Endometrial microvascular endothelial cells (primary cell): ENCODE results near the gene LPP. TPM values are rescaled to one million over a fixed set of nuclear protein-coding genes. Genes with fewer than 3 reads are reported as not detected.

Experiments used
- in situ Hi-C: cut with HindIII; loops from 2 replicates; pipeline ENCODE4 v1.10.0; 2017; ENCODE audit warnings: low sequenced_read_pairs, low pct_unique_long_range_greater_than_20kb; ENCODE audit errors: inconsistent ontology term
- total RNA-seq: library from RNA; depleted of rRNA; stranded (reverse); fragments of >200 nt; gene quantifications from one replicate; pipeline ENCODE4 v1.2.3, GENCODE V29; 2015; ENCODE audit errors: inconsistent ontology term

The LPP gene
- total RNA-seq, 1 donor from 2014 or later: 43.2 TPM

- in situ Hi-C loops: no loop called here
Measured at GRCh38 chr3:188617270-188617669, 463.3 kb downstream of the LPP start.

DNA sequence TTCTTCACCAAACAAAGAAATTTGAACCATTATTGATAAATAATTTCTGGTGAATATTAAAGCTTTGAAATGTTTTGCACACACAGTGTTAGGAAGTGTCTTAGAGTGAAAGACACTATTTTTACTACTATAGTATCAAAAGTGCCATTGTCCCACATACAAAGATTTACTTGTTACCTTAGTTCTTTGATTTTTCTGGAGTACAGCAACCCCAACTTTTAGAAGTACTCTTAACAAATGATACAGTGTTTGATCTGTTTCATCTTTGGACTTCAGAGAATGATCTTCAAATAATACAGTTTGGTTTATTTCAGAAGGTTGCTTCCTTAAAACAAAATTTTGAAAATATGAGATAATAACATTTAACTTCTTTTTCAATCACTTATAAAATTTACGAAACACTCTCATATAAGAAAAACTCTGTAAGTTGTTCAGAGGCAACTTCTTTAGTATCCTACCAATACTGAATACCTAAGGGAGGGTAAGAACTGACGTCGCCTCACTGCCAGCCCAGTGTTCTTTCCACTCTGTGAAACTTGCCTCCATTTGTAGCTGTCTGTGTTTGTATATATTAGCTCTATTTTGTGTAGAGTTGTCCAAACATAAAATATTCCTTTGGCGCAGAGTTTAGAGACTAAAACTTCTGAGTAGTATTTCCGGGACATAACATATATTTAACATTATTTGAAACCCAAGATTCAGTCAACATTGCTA, 464.2 kb downstream of the LPP start:
- in situ Hi-C loops: no loop called here

- in situ Hi-C loops: no loop called here
Measured at GRCh38 chr3:188620752-188621151, 466.8 kb downstream of the LPP start.

DNA sequence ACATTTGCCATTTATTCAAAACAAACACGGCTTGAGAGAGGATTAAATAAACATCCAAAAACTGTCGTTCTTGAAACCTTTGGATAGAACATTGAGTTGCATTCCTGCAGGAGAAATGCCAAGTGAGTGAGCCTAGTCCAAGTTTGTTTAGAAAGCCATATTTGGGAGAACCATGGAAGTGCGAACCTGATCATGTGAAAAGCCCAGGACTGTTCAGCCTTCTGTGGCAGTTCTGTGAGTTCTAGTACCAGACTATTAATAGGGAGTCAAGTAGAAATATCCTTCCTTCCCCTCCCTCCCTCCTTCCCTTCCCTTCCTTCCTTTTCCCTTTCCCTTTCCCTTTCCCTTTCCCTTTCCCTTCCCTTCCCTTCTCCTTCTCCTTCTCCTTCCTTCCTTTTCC, 470.4 kb downstream of the LPP start:
- in situ Hi-C loops: no loop called here

- in situ Hi-C loops: loop anchor here (25.0 kb wide), 1 partner anchor 888 kb away; the partner anchor contains the start of gene BCL6
Measured at GRCh38 chr3:188624828-188625227, 470.9 kb downstream of the LPP start.

GRCh38 chr3:188627652-188628051, 473.7 kb downstream of the LPP start:
- in situ Hi-C loops: loop anchor here (25.0 kb wide), 1 partner anchor 890 kb away; the partner anchor contains the start of gene BCL6

GRCh38 chr3:188631291-188632010, 477.5 kb downstream of the LPP start:
- in situ Hi-C loops: loop anchor here (25.0 kb wide), 1 partner anchor 894 kb away; the partner anchor contains the start of gene BCL6

DNA sequence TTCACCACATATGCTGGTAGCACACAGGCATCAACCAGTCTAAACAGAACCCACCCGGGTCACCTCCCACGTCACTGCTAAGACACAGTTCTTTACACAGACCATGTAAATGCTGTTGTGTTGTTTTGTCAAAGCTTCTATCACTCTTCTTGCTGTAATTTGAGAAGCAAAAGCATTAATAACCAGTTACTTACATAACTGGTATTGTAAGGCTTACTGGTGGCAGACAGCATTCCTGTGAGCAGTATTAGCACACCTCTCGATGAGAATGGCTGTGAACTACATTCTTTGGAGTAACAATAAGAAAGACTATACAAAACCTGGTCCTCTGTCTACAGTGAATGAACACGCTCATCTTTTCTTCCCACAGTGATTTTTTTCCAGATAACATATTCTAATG, 479.2 kb downstream of the LPP start:
- in situ Hi-C loops: loop anchor here (25.0 kb wide), 1 partner anchor 896 kb away; the partner anchor contains the start of gene BCL6

- in situ Hi-C loops: loop anchor here (25.0 kb wide), 1 partner anchor 897 kb away; the partner anchor contains the start of gene BCL6
Measured at GRCh38 chr3:188634285-188634684, 480.3 kb downstream of the LPP start.

- in situ Hi-C loops: loop anchor here (25.0 kb wide), 1 partner anchor 898 kb away; the partner anchor contains the start of gene BCL6
Measured at GRCh38 chr3:188635258-188636042, 481.5 kb downstream of the LPP start.

DNA sequence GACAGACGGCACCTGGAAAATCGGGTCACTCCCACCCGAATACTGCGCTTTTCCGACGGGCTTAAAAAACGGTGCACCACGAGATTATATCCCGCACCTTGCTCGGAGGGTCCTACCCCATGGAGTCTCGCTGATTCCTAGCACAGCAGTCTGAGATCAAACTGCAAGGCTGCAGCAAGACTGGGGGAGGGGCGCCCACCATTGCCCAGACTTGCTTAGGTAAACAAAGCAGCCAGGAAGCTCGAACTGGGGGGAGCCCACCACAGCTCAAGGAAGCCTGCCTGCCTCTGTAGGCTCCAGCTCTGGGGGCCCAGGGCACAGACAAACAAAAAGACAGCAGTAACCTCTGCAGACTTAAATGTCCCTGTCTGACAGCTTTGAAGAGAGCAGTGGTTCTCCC, 482.3 kb downstream of the LPP start:
- in situ Hi-C loops: loop anchor here (25.0 kb wide), 1 partner anchor 899 kb away; the partner anchor contains the start of gene BCL6

- in situ Hi-C loops: loop anchor here (25.0 kb wide), 1 partner anchor 904 kb away; the partner anchor contains the start of gene BCL6
Measured at GRCh38 chr3:188641076-188641475, 487.1 kb downstream of the LPP start.

- in situ Hi-C loops: loop anchor here (25.0 kb wide), 1 partner anchor 906 kb away; the partner anchor contains the start of gene BCL6
Measured at GRCh38 chr3:188643736-188644135, 489.8 kb downstream of the LPP start.

- in situ Hi-C loops: loop anchor here (25.0 kb wide), 1 partner anchor 909 kb away; the partner anchor contains the start of gene BCL6
Measured at GRCh38 chr3:188646592-188646991, 492.6 kb downstream of the LPP start.

DNA sequence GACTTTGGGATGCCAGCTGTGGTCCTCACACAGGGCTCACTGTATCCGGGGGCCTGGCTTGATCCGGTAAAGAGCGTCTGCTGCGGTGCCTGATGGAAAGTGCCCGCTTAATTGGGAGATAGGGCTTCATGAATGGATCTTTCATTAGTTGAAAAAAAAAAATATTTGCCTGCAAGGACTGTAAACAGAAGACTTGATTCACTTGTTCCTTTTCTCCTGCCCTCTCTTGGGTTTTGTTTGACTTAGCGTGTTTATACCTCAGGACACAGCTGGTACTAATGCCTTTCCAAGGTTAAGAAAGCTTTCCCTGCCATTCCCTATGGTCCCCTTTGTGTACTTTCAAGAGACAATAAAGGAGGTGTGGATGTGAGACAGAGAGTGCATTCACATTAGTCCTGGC, 493.3 kb downstream of the LPP start:
- in situ Hi-C loops: loop anchor here (25.0 kb wide), 1 partner anchor 910 kb away; the partner anchor contains the start of gene BCL6

DNA sequence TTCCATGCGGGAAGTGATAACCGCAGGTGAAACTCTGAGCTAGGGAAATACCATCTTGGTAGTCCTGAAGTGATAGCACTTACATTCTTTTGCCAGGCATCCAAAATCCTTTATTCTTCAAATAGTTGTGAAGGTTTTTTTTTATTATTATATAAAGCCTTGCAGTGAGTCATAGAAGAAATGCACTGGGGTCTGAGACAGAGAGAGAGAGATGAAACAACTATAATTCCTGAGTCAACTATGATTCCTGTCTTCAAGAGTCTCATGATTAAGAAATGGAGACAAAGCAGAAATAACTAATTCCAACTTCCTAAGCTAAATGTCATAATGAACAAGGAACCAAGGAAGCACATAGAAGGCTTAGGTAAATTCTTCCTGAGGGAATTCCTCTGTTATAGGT, 495.6 kb downstream of the LPP start:
- in situ Hi-C loops: loop anchor here (25.0 kb wide), 1 partner anchor 912 kb away; the partner anchor contains the start of gene BCL6

DNA sequence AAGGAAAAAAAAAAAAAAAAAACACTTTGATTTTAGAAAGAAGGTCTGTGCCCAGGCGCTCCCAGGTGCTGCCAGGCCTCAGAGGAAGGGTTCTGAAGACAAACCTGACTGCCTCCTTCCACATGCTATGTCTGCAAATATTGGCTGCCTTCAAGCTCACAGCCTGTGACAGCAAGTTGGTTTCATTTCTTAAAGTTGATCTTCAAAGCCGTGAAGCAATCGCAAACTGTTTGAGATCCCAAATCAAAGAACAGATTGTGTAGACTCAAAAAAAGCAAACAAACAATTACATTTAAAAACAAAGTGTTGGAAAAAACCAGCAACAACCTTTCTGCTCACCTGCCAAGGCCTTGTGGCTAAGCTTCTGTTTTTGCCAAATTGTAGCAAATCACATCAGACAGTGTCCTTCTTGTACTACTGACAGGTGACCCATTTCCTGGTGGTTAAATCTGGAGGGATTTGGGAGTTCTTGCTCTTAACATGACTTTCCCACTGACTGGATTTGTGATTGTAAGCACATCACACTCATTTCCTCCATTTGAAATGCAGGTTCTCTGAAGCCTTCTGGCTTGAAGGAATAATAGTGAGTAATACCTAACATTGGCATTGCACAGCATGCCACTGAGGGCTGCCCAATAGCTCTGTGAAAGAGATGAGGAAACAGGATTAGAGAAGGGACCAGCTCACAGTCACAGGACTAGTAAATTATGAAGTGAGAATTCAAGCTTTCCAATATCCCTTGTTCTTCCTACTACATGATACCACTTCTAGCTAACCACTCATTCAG, 502.4 kb downstream of the LPP start:
- in situ Hi-C loops: no loop called here

DNA sequence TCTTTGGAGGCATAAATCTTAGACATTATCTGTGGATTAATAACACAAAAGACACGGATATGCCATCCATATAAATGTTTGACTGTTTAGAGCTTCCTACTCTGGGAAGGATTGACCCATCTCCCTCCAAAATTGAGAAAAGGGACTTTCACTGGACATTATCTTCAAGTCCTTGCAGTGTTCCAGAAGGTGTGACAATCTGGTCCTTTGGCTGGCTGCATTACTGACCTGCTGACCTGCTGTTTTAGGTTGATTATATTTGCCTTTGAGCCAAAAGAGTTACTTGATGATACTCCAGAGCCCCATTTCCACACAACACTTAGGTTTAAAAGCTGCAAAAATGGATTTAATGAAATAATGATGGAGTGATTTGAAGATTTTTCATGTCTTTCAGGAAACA, 504.6 kb downstream of the LPP start:
- in situ Hi-C loops: no loop called here
